ENCODE data around the gene SART3. TPM values are rescaled to one million over a fixed set of nuclear protein-coding genes. Genes with fewer than 3 reads are reported as not detected.

Gene SART3
- total and polyA plus RNA-seq, 2 of the 4 experiments (the other 2 are of a cell fraction) = 22.6 to 37.8 TPM

- ATAC-seq (ENCODE audit: low read depth) (no peak), DNase-seq (no peak)
- Histone ChIP-seq H3K4ac (ENCODE audit: low read depth, low read length) (no peak overlapping the region), H3K23ac (ENCODE audit: low read depth, low read length) (no peak overlapping the region; the same call in 1 of the 2 replicates), H3K4me1 (ENCODE audit: control insufficient read depth, insufficient read depth, low read length) (peaks cover 12% of the 10 kb centered on the region), H3K36me3 (ENCODE audit: control insufficient read depth, insufficient read depth, low read length) (no peaks in the 10 kb centered on the region), H4K8ac (ENCODE audit: low read depth in 2 of 2, low read length in 2 of 2) (no peak overlapping the region), H3K9ac (ENCODE audit: low read depth, low read length) (no peak overlapping the region), H3K9me1 (ENCODE audit: insufficient read depth, low read length) (no peaks in the 10 kb centered on the region), H3K4me3 (ENCODE audit: insufficient read depth, low read depth, low read length) (no peak overlapping the region), H2AK9ac (replicated peaks; ENCODE audit: low read depth, low read length, poor library complexity) (no peak overlapping the region), H3K27ac (ENCODE audit: insufficient read depth, low read length) (no peak overlapping the region), H2BK20ac (ENCODE audit: low read depth, low read length) (no peak overlapping the region), H3K79me1 (ENCODE audit: low read depth in 1 of 2, low read length in 2 of 2) (no peaks in the 10 kb centered on the region), H2BK120ac (ENCODE audit: low read depth, low read length) (no peak overlapping the region), H3K27me3 (ENCODE audit: control insufficient read depth, insufficient read depth, low read length) (no peaks in the 10 kb centered on the region), H3K9me3 (ENCODE audit: control insufficient read depth, insufficient read depth, low read length) (no peaks in the 10 kb centered on the region), H4K20me1 (ENCODE audit: insufficient read depth, low read length) (no peaks in the 10 kb centered on the region), H3K4me2 (ENCODE audit: low read depth, low read length) (no peak overlapping the region), H3K56ac (ENCODE audit: extremely low read depth, insufficient read depth, low read length) (no peak overlapping the region), H2AFZ (replicated peaks; ENCODE audit: low read length, poor library complexity) (no peak overlapping the region), H2BK15ac (ENCODE audit: low read depth, low read length) (peak overlapping the region; percentile 27; the same call in 1 of the 3 replicates), H4K5ac (ENCODE audit: low read depth, low read length) (no peak overlapping the region), H2BK5ac (ENCODE audit: low read depth, low read length, poor library complexity, severe bottlenecking) (no peak overlapping the region), H4K91ac (ENCODE audit: insufficient read depth, low read depth, low read length) (no peak overlapping the region), H3K14ac (replicated peaks; ENCODE audit: low read depth, low read length) (no peak overlapping the region), H2AK5ac (ENCODE audit: low read depth, low read length) (peak overlapping the region; percentile 13), H3K18ac (ENCODE audit: low read depth, low read length) (no peak overlapping the region)
- POLR2A ChIA-PET (ENCODE audit: unreplicated experiment) = no interaction called here
- dilution Hi-C loops (cut with HindIII; ENCODE audit: low sequenced_read_pairs, unreplicated experiment) = no loop called here
- 60% methylated on average over 1 of the region's 3 CpGs; no CpG with 5 or more reads in 1 of the 2 experiments for WGBS, 2 experiments (ENCODE audit: extremely low coverage in 2 of 2, insufficient read length in 1 of 2)
- BruUV-seq (replicated peaks) = no TSS peak
- CTCF ChIA-PET = interaction anchor here (0.6 kb wide), 2 partner anchors 218 to 734 kb away, joined by 3 read pairs; no protein-coding TSS in a partner anchor
- intact Hi-C loops (cut with micrococcal nuclease) = no loop called here
- in situ Hi-C loops (cut with MboI; ENCODE audit: low sequenced_read_pairs) = no loop called here
- no peak for TF ChIP-seq BHLHE40 (IDR thresholded peaks at IDR 0.05; ENCODE audit: low read depth, low read length)
- TF ChIP-seq MXI1 (IDR thresholded peaks at IDR 0.05; ENCODE audit: borderline replicate concordance, low read depth, low read length) = no peak
- no peak for TF ChIP-seq CTCF (conservative IDR thresholded peaks at IDR 0.05; ENCODE audit: low read depth, low read length)
- TF ChIP-seq CEBPB (IDR thresholded peaks at IDR 0.05; ENCODE audit: low read depth, low read length) = no peak
- TF ChIP-seq NFE2L2 (IDR thresholded peaks at IDR 0.05; ENCODE audit: low read depth, low read length) = no peak
- TF ChIP-seq MAZ (IDR thresholded peaks at IDR 0.05; ENCODE audit: borderline replicate concordance, low read depth, low read length) = no peak
- TF ChIP-seq RFX5 (IDR thresholded peaks at IDR 0.05; ENCODE audit: low read depth, low read length) = no peak
- TF ChIP-seq, protein P1, sequence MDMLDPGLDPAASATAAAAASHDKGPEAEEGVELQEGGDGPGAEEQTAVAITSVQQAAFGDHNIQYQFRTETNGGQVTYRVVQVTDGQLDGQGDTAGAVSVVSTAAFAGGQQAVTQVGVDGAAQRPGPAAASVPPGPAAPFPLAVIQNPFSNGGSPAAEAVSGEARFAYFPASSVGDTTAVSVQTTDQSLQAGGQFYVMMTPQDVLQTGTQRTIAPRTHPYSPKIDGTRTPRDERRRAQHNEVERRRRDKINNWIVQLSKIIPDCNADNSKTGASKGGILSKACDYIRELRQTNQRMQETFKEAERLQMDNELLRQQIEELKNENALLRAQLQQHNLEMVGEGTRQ (IDR thresholded peaks at IDR 0.05; ENCODE audit: low read depth, low read length) = no peak
- TF ChIP-seq POLR2A (IDR thresholded peaks at IDR 0.05; ENCODE audit: low read depth, low read length) = no peak
- no peak for TF ChIP-seq ELK1 (IDR thresholded peaks at IDR 0.05; ENCODE audit: borderline replicate concordance, low read depth, low read length)
- TF ChIP-seq MAFK (IDR thresholded peaks at IDR 0.05; ENCODE audit: low read depth, low read length) = no peak
- no peak for TF ChIP-seq RCOR1 (IDR thresholded peaks at IDR 0.05; ENCODE audit: insufficient replicate concordance, low read length)
- TF ChIP-seq CHD1 (IDR thresholded peaks at IDR 0.05; ENCODE audit: low read depth, low read length) = no peak
- no peak for TF ChIP-seq SMC3 (IDR thresholded peaks at IDR 0.05; ENCODE audit: low read depth, low read length)
- TF ChIP-seq FOS (IDR thresholded peaks at IDR 0.05; ENCODE audit: low read depth, low read length) = no peak
Observed at GRCh38 chr12:108605000-108605689, 44.2 kb upstream of the SART3 start.

Data from IMR-90 (cell line).